GM18861 (cell line): Measurements from ENCODE around the gene TGFBRAP1.
A peak's percentile ranks its signal among the peaks of the same experiment; 100 is the strongest.
"Not testable (repeated sequence)": the region's sequence is repeated elsewhere in the genome, so short reads cannot be mapped to it uniquely, and the experiment has no call there.

ENCODE experiments used
- ATAC-seq: cut with Tn5 transposase; IDR thresholded peaks from one replicate; pipeline ENCODE4 v1.9.1; 2021; ENCODE audit not compliant: unreplicated experiment

The TGFBRAP1 gene

GRCh38 chr2:105357122-105357521 is 27.6 kb upstream of the TGFBRAP1 start:
- ATAC-seq, result no peak

DNA sequence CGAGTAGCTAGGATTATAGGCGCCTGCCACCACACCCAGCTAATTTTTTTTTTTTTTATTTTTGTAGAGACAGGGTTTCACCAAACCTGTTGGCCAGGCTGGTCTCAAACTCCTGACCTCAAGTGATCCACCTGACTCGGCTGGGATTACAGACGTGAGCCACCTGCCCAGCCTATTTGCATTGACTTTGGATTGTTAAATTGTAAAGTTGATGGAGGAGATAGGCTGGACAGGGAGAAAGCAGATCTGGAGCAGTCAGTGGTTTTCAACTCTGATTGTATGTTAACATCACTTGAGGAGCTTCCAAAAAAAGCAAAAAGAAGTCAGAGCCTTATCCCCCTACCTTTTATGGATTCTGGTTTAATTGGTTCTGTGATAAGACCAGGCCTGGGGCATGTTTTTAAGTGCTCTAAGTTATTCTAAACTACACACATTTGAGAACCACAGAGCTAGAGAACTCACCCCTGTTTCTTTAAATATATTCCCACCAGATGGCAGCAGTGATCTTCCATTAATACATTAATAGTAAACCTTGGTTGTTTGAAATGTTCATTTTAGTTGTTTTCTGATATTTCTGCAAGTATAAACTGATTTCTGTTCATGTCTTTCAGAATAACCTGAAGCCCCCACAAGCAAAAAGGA is 15.3 kb upstream of the TGFBRAP1 start:
- ATAC-seq, result no peak

DNA sequence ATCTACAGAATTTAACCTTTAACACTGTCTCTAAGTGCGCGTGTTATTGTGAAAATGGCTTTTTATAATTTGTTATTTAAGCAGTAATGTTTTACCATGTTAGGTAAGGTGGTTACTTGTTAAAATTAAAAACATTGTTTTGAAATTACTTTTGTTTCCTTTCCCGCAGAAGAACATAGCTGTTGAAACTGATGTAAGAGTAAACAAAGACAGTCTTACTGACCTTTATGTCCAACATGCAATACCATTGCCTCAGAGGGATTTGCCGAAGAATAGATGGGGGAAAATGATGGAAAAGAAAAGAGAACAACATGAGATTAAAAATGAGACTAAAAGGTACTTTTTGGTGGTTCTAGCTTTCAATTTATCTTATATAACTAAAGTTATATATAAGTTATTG is 9.9 kb upstream of the TGFBRAP1 start:
- ATAC-seq, result no peak

DNA sequence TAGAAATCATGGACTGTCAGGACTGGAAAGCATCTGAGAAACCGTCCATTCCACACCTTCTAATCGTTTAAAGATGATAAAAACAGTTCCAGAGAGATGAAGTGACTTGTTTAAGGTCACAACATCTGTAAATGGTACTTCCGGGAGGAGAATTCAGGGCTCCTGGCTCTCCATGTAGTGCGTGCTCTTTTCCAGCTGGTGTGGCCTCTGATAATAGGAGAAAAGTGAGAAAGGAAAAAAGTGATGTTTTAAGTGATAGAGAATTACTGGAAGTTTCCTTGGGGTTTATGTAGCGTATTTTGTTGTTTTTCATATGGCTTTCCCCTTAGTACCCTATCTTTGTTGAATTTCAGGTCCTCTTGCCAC is 8.5 kb upstream of the TGFBRAP1 start:
- ATAC-seq, result peak; percentile 28

DNA sequence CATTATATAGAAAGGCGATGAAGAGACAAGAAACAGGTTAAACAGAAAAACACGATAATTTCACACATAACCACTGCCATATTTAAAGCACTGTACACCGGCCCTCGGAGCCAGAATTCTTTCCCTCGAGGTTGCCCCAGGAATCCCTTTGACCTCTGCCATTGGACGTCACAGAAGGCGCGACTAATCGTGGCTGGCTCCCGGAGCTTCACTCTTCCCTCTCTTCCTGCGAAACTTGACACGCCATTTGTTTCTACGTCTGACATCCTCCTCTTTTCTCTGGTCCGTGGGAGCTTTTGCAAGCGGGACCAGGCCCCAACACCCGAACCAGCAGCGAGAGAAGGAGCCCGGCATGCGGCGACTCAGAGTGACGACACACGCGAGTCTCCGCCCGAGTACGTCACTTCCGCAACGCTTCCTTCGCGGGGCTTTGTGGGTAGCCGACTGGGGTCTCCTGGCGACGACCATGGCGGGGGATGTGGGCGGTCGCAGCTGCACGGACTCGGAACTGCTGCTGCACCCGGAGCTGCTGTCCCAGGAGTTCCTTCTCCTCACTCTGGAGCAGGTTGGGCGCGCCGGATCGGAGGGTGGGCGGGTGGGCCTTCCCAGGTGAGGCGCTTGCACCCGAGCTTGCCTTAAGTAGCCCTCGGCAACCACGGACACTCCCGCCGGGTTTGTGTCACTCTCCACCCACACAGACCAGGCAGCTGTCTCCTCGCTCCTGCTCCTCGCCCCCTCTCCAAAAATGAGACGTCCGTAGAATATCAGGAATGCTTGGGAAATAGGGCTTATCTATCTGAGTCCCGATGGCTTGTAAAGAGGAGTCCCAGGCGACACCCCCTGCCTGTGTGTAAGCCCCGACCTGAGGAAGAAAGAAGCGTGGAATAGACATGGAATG is 7.8 kb upstream of the TGFBRAP1 start, which contains the start of gene C2orf49:
C2orf49 (plus strand) TSS at position 419 of the 898 bp plus-strand sequence; CDS start at position 467, 48 bp downstream.
- ATAC-seq, result peak; percentile 74

DNA sequence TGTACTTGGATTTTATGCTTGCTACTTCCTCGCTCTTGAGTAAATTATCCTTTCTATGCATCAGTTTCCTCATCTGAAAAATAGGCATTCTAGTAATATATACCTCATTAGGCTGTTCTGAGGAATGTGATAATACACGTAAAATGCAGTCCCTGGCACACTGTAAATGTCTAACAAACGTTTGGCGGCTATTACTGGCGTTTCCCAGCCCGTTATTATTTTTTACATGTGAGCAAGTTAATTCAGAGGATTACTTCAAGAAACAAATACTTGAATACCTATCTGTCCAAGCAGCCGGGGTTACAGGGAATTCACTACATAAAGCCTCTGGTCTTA is 7.2 kb upstream of the TGFBRAP1 start:
- ATAC-seq, result no peak

GRCh38 chr2:105335469-105335868 is 5.9 kb upstream of the TGFBRAP1 start:
- ATAC-seq, result no peak

- ATAC-seq, result no peak
Observed at GRCh38 chr2:105334211-105334610, 4.7 kb upstream of the TGFBRAP1 start.

DNA sequence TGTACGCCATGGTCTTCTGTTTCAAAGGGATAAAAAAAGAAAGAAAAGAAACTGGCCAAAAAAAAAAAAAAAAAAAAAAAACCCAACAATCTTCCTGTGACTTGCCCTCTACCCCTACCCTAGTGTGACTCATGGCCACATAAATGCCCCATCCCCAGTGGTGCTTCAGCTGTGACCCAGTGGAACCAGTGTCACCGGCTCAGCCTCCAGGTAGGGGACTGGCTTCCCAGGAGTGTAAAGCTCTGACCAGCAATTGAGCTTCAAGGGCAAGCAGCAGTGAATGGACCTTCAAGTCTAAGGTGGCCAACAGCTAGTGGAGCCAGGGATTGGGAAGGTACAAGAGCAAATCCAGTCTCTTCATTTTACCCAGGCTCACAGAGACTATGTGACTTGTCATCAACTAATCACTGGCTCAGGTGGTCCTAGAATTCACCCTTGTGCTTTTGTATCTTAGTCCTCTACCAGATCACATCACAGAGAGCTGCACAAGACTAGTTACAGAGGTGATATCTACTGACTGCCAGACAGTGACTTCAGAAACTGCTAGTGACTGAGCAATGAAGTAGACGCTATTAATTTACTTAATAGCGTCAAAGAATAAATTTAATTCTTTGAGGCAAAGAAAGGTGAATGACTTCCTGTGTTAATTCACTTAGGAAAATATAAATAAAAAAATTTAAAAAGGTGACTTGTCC is 1.3 kb upstream of the TGFBRAP1 start:
- no peak for ATAC-seq

- no peak for ATAC-seq
Observed at GRCh38 chr2:105329197-105329554, 359 bp downstream of the TGFBRAP1 start.

DNA sequence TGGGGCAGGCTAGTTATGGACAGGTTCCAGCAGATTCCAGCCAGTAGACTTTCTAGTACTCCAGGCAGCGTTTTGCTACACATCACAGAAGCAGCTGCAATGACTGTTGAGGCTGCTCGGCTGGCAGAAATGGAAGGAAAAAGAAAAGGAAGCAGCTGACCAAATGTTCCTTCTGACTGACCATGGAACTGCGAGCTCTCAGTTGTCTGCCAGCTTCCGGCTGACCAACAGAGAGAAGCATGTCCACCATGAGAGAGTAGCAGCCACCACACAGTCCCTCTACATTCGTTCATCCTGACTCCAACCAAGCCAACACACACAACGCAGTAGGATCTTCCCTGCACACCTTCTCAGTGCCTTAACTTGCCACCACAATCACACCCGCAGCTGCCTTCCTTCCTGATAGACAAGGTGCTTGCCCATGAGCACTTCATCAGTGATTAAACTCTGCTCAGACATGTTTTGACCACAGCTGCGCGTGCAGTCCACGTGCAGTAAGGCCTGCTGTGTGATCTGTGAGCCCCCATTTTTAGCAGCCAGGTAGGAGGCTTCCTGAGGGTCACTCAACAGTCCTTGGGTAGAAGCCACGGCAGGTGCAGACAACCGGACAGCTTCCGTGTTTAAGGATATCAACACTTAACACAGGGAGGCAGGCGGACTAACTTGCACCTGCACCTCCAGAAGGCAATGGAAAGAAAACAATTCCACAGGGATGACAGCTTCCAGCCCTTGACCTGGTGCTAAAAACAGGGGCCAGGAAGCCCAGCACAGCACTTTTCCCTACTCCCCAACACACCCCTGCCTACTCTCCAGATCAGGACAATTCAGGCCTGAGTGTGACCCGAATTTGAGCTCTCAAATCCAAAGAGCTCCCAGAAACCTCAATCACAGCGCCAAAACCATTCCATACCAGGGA is 996 bp downstream of the TGFBRAP1 start:
- ATAC-seq, result no peak

DNA sequence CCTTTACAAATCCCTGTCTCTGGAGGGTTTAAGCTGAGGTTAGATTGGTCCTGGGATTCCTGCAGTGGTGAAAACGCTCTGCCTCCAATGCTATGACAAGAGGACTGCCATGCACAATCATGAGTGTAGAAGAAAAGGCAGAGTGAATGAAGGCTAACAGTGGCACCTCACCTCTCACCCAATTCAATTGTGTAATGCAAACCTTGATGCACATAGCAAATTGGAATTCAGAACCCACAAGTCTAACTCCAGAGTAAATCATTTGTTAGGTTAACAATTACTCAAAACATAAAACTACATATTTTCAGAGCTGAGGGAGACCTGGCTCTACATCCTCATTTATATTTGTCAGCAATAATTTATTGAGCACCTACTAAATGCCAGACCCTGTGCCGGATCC is 1.8 kb downstream of the TGFBRAP1 start:
- no peak for ATAC-seq

DNA sequence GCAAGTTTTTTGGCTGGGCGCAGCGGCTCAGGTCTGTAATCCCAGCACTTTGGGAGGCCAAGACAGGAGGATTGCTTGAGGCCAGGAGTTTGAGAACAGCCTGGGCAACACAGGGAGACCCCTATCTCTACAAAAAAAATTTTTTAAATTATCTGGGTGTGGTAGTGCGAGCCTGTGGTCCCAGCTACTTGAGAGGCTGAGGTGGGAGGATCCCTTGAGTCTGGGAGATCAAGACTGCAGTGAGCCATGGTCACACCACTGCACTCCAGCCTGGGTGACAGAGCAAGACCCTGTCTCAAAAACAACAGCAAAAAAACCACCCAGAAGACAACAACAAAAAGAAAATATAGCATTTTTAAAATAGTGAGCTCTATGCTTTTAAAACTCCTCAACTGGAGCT is 2.3 kb downstream of the TGFBRAP1 start:
- not testable (repeated sequence) for ATAC-seq

- ATAC-seq, result no peak
Observed at GRCh38 chr2:105325389-105325963, 4.1 kb downstream of the TGFBRAP1 start.

GRCh38 chr2:105324732-105325131 is 4.8 kb downstream of the TGFBRAP1 start:
- ATAC-seq, result no peak

- ATAC-seq, result no peak
Observed at GRCh38 chr2:105324101-105324500, 5.4 kb downstream of the TGFBRAP1 start.

DNA sequence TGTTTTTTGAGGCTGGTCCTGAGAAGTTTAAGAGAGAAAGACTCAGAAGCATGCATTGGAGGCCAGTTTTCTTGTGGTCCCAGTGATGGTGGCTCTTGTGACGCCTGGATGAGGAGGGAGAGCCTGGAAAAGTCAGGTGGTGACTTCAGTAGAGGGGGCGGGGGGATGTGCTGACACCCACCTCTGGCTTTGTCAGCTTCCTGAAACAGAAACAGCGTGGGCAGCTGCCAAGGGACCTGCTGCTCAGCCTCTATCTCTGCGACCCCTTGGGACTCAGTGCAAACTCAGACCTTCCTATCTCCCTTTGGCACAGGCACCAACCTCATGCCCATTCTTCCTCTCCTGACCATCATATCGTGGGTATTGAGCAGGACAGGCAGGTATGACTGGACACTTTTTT is 6.4 kb downstream of the TGFBRAP1 start:
- no peak for ATAC-seq

GRCh38 chr2:105321875-105322646 is 7.5 kb downstream of the TGFBRAP1 start:
- ATAC-seq, result no peak

GRCh38 chr2:105320651-105321215 is 8.8 kb downstream of the TGFBRAP1 start:
- no peak for ATAC-seq
